HG03066 (cell line): ENCODE results near the gene SLC44A3.

Experiments used
- ATAC-seq: cut with Tn5 transposase; IDR thresholded peaks from one replicate; pipeline ENCODE4 v1.9.1; 2021; ENCODE audit warnings: low read depth; ENCODE audit not compliant: unreplicated experiment

The SLC44A3 gene

DNA sequence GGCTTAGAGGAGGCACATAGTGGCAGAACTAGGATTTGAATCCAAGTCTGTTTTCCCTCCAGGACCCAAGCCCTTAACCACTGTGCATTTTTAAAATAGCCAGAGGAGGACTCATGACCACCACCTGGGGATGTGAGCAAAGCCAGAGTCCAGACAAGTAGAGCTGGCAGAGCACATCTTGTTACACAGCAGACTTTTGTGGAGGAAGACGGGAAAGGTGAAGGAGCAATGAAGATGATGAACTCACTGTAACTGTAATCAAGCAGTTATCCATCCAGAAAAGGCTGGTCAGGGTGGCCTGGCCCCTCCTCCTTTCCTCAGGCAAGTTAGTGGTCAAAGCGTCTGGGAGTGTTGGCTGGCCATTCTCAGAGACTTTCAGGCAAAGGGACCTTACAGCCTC is 50.9 kb downstream of the SLC44A3 start:
- ATAC-seq, result no peak

- no peak for ATAC-seq
Observed at GRCh38 chr1:94872771-94873495, 52.8 kb downstream of the SLC44A3 start.

GRCh38 chr1:94873520-94874351 is 53.6 kb downstream of the SLC44A3 start:
- no peak for ATAC-seq

GRCh38 chr1:94874423-94874822 is 54.3 kb downstream of the SLC44A3 start:
- no peak for ATAC-seq

GRCh38 chr1:94875794-94876193 is 55.6 kb downstream of the SLC44A3 start:
- no peak for ATAC-seq

DNA sequence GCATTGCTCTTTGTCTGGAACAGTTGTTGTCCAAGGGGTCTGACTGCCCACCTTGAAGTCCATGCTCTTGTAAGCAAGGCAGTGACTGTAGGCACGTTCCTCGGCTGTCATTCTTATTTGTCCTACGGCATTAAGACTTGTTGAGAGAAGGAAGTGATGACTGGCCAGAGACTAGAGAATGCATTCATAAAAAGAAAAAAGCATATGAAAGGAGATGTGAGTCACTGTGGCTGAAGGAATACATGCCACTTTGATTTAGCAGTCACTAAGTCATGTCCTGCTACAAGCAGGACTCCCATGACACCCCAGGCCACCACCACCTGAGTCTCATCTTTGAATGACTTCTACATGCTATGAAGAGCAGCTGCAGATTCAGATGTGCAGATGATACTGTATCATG is 56.2 kb downstream of the SLC44A3 start:
- ATAC-seq, result no peak

DNA sequence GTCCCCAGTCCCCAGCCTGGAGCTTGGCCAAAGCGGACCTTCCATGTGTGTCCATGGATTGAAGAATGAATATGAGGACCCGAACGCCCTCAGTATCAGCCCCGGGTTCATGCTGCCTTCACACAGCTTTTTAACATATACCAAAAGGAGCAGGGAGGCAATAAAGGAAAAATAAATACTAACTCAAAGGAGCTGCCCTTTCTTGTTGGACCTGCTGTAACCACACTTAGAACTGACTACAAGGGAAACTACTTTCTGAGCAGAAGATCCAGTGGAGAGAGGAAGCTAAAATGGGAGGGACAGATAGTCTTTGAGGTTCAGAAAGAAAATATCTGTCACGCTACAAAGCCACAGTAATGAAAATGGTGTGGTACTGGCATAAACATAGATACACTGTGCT is 58.2 kb downstream of the SLC44A3 start:
- no peak for ATAC-seq

- ATAC-seq, result no peak
Observed at GRCh38 chr1:94883691-94884090, 63.5 kb downstream of the SLC44A3 start.

- no peak for ATAC-seq
Observed at GRCh38 chr1:94884106-94884505, 63.9 kb downstream of the SLC44A3 start.

DNA sequence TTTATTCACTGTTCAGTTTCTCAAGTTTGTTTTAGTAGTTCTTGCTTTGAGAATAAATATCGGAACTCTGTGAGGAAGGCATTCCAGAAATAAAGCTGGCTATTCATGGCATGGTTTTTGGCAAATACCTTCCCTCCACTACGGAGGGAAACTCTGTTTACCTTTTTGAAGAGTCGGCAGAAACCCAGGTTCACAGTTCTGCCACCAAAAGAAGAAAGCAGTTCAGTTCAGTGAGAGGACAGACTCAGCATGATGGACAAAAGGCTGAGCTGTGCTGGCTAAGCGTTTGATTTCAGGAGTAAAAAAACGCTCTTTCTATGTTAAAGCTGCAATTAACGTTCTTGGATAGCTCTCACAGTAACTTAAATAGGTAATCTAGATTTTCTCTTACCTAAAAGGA is 64.3 kb downstream of the SLC44A3 start:
- no peak for ATAC-seq

DNA sequence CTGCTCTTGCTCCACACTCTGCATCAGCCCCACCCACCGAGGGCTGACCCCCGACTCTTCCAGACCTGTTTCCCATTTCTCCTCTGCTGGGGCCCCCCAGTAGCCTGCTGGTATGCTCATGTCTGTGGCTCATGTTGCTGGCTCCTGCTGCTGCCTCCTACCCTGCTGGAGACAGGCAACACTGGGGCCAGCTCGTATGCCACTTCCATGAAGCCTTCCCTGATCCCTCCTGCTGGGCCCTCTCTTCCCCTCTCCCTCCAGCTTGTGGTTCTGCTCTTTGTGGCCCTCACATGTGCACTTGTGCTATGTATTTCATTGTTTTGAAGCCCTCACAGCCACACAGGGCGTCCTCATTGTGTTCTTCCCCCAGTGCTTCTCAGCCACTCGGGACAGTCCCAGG is 66.2 kb downstream of the SLC44A3 start:
- ATAC-seq, result no peak

DNA sequence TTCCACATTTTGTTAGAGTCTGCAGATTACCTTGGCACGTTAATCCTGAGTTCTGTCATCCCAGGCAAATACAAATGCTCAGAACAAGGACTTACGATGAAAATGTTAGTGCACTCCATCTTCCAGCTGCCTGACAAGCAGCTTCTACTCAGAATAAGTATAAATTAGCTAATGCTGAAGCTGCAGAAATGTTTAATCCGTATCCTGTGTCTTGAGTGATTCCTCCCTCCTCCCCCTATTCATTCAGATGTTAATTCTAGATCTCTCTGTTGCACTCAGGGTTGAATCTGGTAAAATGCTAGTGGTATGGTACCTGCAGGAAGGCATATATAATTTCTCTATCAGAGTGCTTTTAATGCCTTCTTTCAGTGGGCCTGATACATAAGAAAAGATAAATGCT is 66.9 kb downstream of the SLC44A3 start:
- no peak for ATAC-seq

DNA sequence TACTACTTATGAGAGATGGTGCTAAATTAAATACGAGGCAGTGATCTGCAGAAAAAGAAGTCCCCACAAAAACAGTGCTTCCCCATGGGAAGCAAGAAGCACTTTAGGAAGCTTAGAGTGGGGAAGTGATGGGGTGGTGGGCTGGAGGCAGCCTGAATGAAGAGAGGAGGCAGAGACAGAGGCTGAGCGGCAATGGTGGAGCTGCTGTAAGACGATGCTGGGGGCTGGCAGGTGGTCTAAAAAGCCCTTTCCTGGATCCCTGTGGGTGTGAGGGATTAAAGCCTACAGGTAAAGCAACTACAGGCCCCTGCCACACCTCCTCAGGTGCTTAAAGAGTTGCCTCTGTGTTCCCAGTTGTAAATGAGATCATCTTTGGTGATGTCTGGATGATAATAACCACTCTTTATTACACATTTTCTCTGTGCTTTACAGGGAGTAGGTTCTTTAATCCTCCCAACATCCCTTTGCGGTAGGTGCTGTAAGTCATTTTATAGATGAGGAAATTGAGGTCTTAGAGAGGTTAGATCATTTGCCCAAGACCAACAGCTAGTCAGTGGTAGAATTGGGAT is 67.5 kb downstream of the SLC44A3 start:
- no peak for ATAC-seq

DNA sequence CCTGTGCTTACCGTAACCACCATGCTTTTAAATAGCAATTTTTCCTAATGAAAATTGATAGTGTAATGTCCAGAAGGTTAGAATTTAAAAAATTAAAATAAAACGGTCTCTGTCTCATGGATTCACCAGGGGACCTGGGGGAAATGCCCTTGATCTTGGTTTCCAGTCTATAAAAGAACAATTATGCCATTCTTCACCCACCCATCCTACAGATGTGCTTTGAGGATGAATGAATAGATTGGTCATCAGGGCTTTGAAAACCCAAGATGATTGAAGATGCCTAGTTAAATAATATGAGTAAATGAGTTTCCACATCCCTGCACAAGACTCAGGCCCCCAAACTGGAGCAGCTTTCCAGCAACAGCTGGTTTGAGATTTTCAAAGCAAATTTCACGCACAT is 68.0 kb downstream of the SLC44A3 start:
- ATAC-seq, result no peak

DNA sequence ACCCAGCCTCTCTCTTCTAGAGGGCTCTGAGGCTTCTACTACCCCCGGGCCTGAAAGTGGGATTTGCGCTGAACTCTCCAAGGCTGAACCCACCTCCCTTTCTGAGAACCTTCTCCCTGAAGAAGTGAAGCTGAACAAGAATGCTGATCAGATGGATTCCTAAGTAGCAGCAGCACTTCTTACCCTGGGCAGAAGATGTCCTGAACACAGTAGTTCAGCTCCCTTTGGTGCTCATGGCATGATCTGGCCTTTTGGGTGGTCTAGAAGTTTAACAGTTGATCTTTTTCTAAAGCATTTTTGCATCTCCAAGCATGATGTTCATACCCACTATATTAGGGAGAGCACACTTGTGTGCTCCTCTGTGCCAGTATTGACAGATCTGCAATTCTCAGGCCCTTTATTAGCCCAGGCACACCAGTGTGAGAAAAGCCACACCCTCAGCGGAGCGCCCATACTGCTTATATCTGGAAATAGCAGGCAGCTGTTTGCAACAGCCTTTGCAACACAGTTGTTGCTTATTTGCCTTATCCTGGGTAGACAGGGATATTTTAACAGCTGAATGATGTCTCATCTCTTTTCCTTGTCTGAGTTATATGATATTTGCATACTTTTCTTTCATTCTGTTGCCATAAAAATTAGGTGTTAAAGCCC is 72.6 kb downstream of the SLC44A3 start:
- no peak for ATAC-seq

DNA sequence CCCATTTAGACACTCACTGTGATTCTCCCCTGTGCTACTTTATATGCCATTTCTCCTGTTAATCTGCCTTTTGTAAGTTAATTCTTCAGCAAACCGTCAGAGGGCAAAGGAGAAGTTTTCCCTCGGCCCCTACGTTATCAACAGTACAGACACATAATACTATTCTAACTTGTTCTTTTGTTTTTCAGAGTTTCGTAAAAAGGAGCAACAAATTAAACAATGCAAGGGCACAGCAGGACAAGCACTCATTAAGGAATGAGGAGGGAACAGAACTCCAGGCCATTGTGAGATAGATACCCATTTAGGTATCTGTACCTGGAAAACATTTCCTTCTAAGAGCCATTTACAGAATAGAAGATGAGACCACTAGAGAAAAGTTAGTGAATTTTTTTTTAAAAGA is 74.5 kb downstream of the SLC44A3 start:
- ATAC-seq, result no peak

DNA sequence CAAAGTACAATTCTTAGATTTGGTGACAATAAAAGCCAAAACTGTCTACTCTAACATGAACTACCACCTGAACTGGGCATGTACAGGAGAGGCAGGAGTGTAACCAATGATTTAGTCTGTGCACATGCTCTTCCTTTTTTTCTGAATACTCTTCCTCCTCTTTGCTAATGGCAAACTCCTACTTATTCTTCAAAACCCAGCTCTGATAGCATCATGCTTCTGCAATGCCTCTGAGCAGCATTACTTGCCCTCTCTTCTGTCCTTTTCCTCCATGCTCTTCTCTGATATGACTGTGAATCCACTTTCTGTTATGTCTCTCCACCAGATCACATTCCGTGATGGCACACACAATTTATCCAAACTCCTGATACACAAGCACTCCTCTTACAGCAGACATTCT is 75.4 kb downstream of the SLC44A3 start:
- no peak for ATAC-seq

DNA sequence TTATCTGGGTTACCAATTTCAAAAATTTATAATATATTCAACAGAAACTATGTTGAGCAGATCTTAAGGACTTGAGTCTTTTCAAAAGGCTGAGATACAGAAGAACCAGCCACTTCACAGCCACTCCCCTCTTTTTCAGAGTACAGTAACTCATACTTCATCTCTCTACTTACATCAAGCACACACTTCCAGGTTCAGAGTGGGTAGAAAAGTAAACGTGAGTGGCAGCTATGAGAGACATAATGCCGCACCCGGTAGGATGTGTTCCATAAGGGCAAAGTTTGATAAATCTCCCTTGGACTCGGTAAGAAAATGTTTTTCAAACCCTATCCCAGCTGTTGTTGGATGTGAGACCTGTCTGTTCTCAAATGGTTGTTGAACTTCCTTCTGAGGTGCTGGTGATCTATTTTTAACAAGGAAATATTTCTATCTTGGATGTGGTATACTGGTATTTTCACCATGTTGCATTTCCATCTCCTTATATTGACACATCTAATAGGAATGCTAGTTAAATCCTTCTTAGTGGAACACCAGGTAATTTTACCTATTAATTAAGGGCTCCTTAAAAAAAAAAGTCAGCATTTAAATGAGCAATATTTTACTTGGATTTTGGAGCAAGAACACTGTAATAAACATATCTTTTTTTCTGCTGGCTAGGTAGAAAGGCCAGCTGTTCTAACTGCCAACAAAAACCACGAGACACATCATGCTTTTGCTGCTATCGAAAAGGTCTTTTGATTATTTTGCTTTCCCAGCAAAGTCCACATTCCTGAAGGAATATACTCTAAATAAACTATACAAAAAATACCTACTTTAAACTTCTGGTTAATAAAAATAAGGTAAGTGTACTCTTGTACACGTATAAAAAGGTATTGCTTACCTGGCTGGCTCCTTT is 78.6 kb downstream of the SLC44A3 start:
- no peak for ATAC-seq

DNA sequence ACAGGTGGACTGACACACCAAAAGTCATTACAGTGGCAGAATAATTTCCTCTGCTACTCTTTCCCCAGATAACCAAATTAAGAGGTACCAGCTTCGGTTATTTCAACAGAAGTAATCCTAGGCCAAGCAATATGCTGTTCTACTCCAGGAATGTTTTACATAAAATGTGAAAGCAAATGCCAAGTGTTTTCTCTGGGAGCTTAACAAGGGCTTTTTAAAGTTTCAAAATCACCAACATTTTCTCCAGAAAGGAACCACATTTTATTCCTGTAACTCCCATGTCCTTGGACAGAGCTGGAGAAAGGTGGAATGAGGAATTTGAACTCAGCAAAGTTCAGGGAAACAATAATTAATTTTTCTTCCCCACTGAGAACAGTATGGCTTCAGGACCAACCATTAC is 79.6 kb downstream of the SLC44A3 start:
- ATAC-seq, result no peak

DNA sequence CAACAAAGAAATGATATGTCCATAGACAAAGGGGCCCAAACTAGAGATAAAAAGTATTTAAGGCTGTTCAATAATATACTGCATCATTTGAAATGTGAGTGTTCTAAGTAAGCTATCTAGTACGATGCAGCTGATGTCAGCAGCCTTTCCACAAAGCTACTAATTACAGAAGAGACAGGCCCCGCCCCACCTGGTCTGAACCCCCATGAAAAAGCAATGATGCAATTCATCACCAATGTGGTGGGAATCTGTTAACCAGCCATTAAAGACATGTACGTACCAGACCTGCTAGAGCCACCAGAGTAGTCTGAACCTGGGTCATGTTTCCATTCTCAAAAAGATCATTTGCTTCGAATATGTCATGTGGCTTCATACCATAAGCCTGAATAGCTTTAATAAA is 81.7 kb downstream of the SLC44A3 start:
- ATAC-seq, result no peak
